ENCODE data around the gene PLA2G7.

- TF ChIP-seq CTCF (IDR thresholded peaks at IDR 0.05; ENCODE audit: borderline replicate concordance, extremely low read depth, low read length, poor library complexity, severe bottlenecking), result no peak
- TF ChIP-seq EZH2 (IDR thresholded peaks at IDR 0.05; ENCODE audit: borderline replicate concordance, low read depth, low read length, severe bottlenecking), result no peak
Measured at GRCh38 chr6:46689657-46690056, 45.5 kb downstream of the PLA2G7 start.
